Activated CD8-positive, alpha-beta T cell treated with anti-CD3 and anti-CD28 coated beads for 36 hours (primary cell): ENCODE results near the gene MACF1. TPM values are rescaled to one million over a fixed set of nuclear protein-coding genes. Genes with fewer than 3 reads are reported as not detected.

ENCODE experiments used
- ATAC-seq: fragments of 200-7000 bp; cut with Tn5 transposase; one replicate; pipeline ENCODE4 v1.10.0; 2021; ENCODE audit warnings: mild to moderate bottlenecking, moderate library complexity
- CTCF ChIA-PET: fragments of 350-600 bp; sonication (Branson Sonifier 250); formaldehyde crosslinking; loops from one replicate; lab custom pipeline; 2021; ENCODE audit warnings: antibody characterized with exemption; lab: Charles Lee
- POLR2A ChIA-PET: fragments of 350-600 bp; sonication (Branson Sonifier 250); formaldehyde crosslinking; loops from one replicate; lab custom pipeline; 2021; ENCODE audit warnings: antibody characterized with exemption; lab: Charles Lee
- DNase-seq: peaks from one replicate; pipeline ENCODE4 v3.0.0-alpha.2; 2020
- H3K27ac Mint-ChIP-seq: one replicate; pipeline ENCODE4 v1.8.0; 2021; ENCODE audit warnings: mild to moderate bottlenecking, mixed read lengths
- H3K27me3 Mint-ChIP-seq: one replicate; pipeline ENCODE4 v1.8.0; 2021; ENCODE audit warnings: mixed read lengths
- H3K36me3 Mint-ChIP-seq: one replicate; pipeline ENCODE4 v1.8.0; 2021; ENCODE audit warnings: low read depth, mixed read lengths
- H3K4me1 Mint-ChIP-seq: one replicate; pipeline ENCODE4 v1.8.0; 2021; ENCODE audit warnings: low read depth, mixed read lengths
- H3K4me3 Mint-ChIP-seq: one replicate; pipeline ENCODE4 v1.8.0; 2021; ENCODE audit warnings: mild to moderate bottlenecking, moderate library complexity, mixed read lengths
- H3K9me3 Mint-ChIP-seq: one replicate; pipeline ENCODE4 v1.8.0; 2021; ENCODE audit warnings: mixed read lengths
- CTCF ChIP-seq: fragments of 200-600 bp; IDR thresholded peaks from one replicate; pipeline ENCODE4 v1.8.0; 2022; ENCODE audit warnings: antibody characterized with exemption, mild to moderate bottlenecking
- intact Hi-C: fragments of 100-400 bp; cut with micrococcal nuclease; formaldehyde crosslinking; loops from one replicate; pipeline ENCODE4 v1.10.0; 2022
- total RNA-seq, 2 experiments: library from RNA; stranded (reverse); gene quantifications; one replicate each; pipeline ENCODE4 v1.2.3, GENCODE V29; 2021

MACF1 gene
- total RNA-seq, 2 experiments from 2014 or later: 201 to 215 TPM

- ATAC-seq (no peak), DNase-seq (no peak)
- POLR2A ChIA-PET: no interaction called here
- H3K27ac Mint-ChIP-seq: no peak overlapping the region
- H3K36me3 Mint-ChIP-seq: peaks cover 20% of the 10 kb centered on the region
- CTCF ChIA-PET: interaction anchor here (1.3 to 1.8 kb wide), 4 partner anchors 14 to 174 kb away, joined by 5 to 7 read pairs (median 6); no protein-coding TSS in a partner anchor
- no peak overlapping the region for H3K4me3 Mint-ChIP-seq
- intact Hi-C loops: no loop called here
- H3K27me3 Mint-ChIP-seq: no peaks in the 10 kb centered on the region
- H3K9me3 Mint-ChIP-seq: no peaks in the 10 kb centered on the region
- peaks cover 69% of the 10 kb centered on the region for H3K4me1 Mint-ChIP-seq
- TF ChIP-seq CTCF: no peak
These were observed 68.4 kb downstream of the MACF1 start for GRCh38 chr1:39272798-39273469.

GRCh38 chr1:39275836-39276507 lies 71.5 kb downstream of the MACF1 start:
- Mint-ChIP-seq H3K9me3 (no peaks in the 10 kb centered on the region), H3K36me3 (peaks cover 3% of the 10 kb centered on the region), H3K27me3 (no peaks in the 10 kb centered on the region), H3K4me1 (peaks cover 53% of the 10 kb centered on the region), H3K4me3 (no peak overlapping the region), H3K27ac (no peak overlapping the region)
- TF ChIP-seq CTCF: no peak
- CTCF ChIA-PET: interaction anchor here (0.7 to 2.4 kb wide), 4 partner anchors 16 to 263 kb away, joined by 3 to 14 read pairs (median 4); no protein-coding TSS in a partner anchor
- intact Hi-C loops: no loop called here
- POLR2A ChIA-PET: no interaction called here
- DNase-seq: no peak
- ATAC-seq: no peak

GRCh38 chr1:39277879-39278278 lies 73.4 kb downstream of the MACF1 start:
- no peak for TF ChIP-seq CTCF
- ChIA-PET POLR2A (interaction anchor here (0.8 to 0.9 kb wide), 2 partner anchors 11 to 32 kb away, joined by 3 to 4 read pairs; no protein-coding TSS in a partner anchor), CTCF (interaction anchor here (0.7 to 2.4 kb wide), 8 partner anchors 19 to 179 kb away, joined by 3 to 14 read pairs (median 4); no protein-coding TSS in a partner anchor)
- no peaks in the 10 kb centered on the region for H3K27me3 Mint-ChIP-seq
- ATAC-seq (no peak), DNase-seq (no peak)
- no peak overlapping the region for H3K4me3 Mint-ChIP-seq
- peaks cover 8% of the 10 kb centered on the region for H3K36me3 Mint-ChIP-seq
- no peaks in the 10 kb centered on the region for H3K9me3 Mint-ChIP-seq
- no peak overlapping the region for H3K27ac Mint-ChIP-seq
- intact Hi-C loops: no loop called here
- peaks cover 34% of the 10 kb centered on the region for H3K4me1 Mint-ChIP-seq

- TF ChIP-seq CTCF: no peak
- no peak for ATAC-seq
- H3K36me3 Mint-ChIP-seq: peaks cover 39% of the 10 kb centered on the region
- CTCF ChIA-PET: interaction anchor here (1.5 to 1.8 kb wide), 2 partner anchors 24 to 128 kb away, joined by 3 to 4 read pairs; no protein-coding TSS in a partner anchor
- H3K4me1 Mint-ChIP-seq: peaks cover 16% of the 10 kb centered on the region
- no peak overlapping the region for H3K4me3 Mint-ChIP-seq
- intact Hi-C loops: no loop called here
- no peaks in the 10 kb centered on the region for H3K9me3 Mint-ChIP-seq
- H3K27me3 Mint-ChIP-seq: no peaks in the 10 kb centered on the region
- POLR2A ChIA-PET: no interaction called here
- H3K27ac Mint-ChIP-seq: peak overlapping the region; percentile 61
- DNase-seq: no peak
These were observed 78.2 kb downstream of the MACF1 start for GRCh38 chr1:39282537-39283216.
